ENCODE results near the gene TMEM244.

Gene TMEM244

GRCh38 chr6:129874837-129875236, 13.7 kb upstream of the TMEM244 start:
- CTCF ChIA-PET = interaction anchor here (1.0 to 1.3 kb wide), 3 partner anchors 10 to 277 kb away, joined by 3 read pairs; no protein-coding TSS in a partner anchor
- no peak overlapping the region for H3K4me3 ChIP-seq (ENCODE audit: low read depth, low read length)
- no peak for DNase-seq (ENCODE audit: low read depth, low spot score)
- TF ChIP-seq, protein P1, sequence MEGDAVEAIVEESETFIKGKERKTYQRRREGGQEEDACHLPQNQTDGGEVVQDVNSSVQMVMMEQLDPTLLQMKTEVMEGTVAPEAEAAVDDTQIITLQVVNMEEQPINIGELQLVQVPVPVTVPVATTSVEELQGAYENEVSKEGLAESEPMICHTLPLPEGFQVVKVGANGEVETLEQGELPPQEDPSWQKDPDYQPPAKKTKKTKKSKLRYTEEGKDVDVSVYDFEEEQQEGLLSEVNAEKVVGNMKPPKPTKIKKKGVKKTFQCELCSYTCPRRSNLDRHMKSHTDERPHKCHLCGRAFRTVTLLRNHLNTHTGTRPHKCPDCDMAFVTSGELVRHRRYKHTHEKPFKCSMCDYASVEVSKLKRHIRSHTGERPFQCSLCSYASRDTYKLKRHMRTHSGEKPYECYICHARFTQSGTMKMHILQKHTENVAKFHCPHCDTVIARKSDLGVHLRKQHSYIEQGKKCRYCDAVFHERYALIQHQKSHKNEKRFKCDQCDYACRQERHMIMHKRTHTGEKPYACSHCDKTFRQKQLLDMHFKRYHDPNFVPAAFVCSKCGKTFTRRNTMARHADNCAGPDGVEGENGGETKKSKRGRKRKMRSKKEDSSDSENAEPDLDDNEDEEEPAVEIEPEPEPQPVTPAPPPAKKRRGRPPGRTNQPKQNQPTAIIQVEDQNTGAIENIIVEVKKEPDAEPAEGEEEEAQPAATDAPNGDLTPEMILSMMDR (IDR thresholded peaks at IDR 0.05; ENCODE audit: insufficient read depth, low read length, missing control alignments) = no peak
- POLR2A ChIA-PET = no interaction called here

GRCh38 chr6:129872586-129872985, 11.5 kb upstream of the TMEM244 start:
- DNase-seq (ENCODE audit: low read depth, low spot score) = no peak
- ChIA-PET POLR2A (no interaction called here), CTCF (interaction anchor here (1.4 to 1.6 kb wide), 2 partner anchors 16 to 97 kb away, joined by 3 read pairs; no protein-coding TSS in a partner anchor)
- TF ChIP-seq, protein P1 (IDR thresholded peaks at IDR 0.05; ENCODE audit: insufficient read depth, low read length, missing control alignments) = no peak
- no peak overlapping the region for H3K4me3 ChIP-seq (ENCODE audit: low read depth, low read length)

- CTCF ChIA-PET = interaction anchor here (1.4 to 3.1 kb wide), 3 partner anchors 15 to 23 kb away, joined by 3 to 13 read pairs (median 3); no protein-coding TSS in a partner anchor
Measured at GRCh38 chr6:129871221-129871620, 10.1 kb upstream of the TMEM244 start.

DNA sequence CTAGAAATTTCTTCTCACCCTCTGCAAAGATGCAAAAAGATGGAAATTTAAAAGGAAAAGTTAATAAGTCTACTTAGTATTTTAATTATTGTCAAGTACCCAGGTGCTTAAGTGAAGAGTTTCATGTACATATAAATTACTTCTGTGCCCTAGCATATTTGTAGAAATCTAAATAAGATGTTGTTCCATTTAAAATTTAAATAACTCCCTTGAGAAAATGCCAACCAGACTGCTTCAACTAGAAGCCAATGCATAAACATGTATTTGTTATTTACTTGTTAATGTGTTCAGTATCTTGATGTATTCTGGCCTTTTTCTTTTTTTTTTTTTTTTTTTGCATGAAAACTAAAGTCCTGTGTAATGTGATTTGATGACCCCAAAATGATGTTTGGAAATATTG, 6.3 kb upstream of the TMEM244 start:
- no peak for DNase-seq (ENCODE audit: low read depth, low spot score)
- ChIA-PET CTCF (interaction anchor here (0.6 kb wide), 1 partner anchor 28 kb away, joined by 3 read pairs; no protein-coding TSS in a partner anchor), POLR2A (no interaction called here)
- no peak overlapping the region for H3K4me3 ChIP-seq (ENCODE audit: low read depth, low read length)
- TF ChIP-seq, protein P1 (IDR thresholded peaks at IDR 0.05; ENCODE audit: insufficient read depth, low read length, missing control alignments) = no peak

More at GRCh38 chr6:129871221-129871620, 10.1 kb upstream of the TMEM244 start:
- POLR2A ChIA-PET = no interaction called here
- TF ChIP-seq, protein P1 (IDR thresholded peaks at IDR 0.05; ENCODE audit: insufficient read depth, low read length, missing control alignments) = no peak
- DNase-seq (ENCODE audit: low read depth, low spot score) = no peak
- H3K4me3 ChIP-seq (ENCODE audit: low read depth, low read length) = no peak overlapping the region

DNA sequence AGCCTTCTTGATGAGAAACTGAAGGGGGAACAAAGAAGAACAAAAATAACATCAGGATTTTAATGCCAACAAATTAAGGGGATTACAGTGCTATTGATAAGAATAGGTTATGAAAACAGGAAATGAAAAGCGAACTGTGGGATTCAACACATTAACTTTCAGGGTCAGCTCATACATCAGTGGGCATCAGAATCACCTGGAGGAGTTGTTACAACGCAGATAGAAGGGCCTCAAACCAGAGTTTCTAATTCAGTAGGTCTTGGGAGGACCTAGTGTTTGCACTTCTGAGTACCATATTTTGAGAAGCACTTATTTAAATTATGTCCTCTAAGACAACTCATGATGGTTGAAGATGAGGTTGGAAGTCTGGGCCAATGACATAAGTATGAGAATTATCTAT, 5.6 kb upstream of the TMEM244 start:
- ChIA-PET CTCF (no interaction called here), POLR2A (no interaction called here)
- H3K4me3 ChIP-seq (ENCODE audit: low read depth, low read length) = no peak overlapping the region
- no peak for DNase-seq (ENCODE audit: low read depth, low spot score)
- TF ChIP-seq, protein P1 (IDR thresholded peaks at IDR 0.05; ENCODE audit: insufficient read depth, low read length, missing control alignments) = no peak

DNA sequence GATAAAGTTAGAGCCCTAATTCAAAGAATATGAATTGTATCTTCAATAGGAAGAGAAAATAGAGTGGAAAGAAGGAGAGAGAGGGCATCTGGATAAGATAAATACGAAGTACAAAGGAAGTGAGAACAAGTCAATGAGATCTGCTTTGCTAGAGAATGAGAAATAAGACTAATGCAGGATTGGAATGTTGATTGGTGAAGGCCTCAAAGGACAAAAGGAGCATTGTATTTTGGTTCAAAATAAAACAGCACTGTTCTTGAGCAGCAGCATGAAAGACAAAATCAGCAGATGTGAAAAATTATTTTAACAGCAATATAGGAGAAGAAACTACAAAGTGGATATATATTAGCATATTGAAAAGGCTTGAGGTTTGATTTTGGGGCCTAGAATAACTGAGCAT, 5.1 kb upstream of the TMEM244 start:
- POLR2A ChIA-PET = no interaction called here
- TF ChIP-seq, protein P1 (IDR thresholded peaks at IDR 0.05; ENCODE audit: insufficient read depth, low read length, missing control alignments) = no peak
- DNase-seq (ENCODE audit: low read depth, low spot score) = no peak
- CTCF ChIA-PET = no interaction called here
- H3K4me3 ChIP-seq (ENCODE audit: low read depth, low read length) = no peak overlapping the region
